ENCODE results near the gene EYS.
"Not testable (repeated sequence)": the region's sequence is repeated elsewhere in the genome, so short reads cannot be mapped to it uniquely, and the experiment has no call there.

EYS gene

DNA sequence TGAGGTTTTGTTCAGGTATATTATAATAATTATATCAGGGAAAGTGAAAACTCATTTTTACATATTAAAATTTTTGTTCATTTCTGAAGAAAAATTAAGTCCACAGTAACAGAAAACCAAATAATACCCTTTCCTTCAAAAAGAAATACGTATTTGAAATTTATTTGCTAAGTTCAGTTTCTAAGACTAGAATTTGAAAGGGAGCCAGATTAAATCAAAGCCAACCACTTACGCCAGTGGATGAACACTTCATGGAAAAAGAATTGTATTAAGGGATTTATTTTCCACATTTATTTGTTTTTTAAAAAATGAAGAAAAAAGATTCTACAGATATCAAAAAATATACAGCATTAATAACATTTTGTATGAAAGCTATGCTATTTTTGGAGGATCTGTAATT lies 654.4 kb downstream of the EYS start:
- DNase-seq (ENCODE audit: low read depth): no peak
- TF ChIP-seq, protein P1, sequence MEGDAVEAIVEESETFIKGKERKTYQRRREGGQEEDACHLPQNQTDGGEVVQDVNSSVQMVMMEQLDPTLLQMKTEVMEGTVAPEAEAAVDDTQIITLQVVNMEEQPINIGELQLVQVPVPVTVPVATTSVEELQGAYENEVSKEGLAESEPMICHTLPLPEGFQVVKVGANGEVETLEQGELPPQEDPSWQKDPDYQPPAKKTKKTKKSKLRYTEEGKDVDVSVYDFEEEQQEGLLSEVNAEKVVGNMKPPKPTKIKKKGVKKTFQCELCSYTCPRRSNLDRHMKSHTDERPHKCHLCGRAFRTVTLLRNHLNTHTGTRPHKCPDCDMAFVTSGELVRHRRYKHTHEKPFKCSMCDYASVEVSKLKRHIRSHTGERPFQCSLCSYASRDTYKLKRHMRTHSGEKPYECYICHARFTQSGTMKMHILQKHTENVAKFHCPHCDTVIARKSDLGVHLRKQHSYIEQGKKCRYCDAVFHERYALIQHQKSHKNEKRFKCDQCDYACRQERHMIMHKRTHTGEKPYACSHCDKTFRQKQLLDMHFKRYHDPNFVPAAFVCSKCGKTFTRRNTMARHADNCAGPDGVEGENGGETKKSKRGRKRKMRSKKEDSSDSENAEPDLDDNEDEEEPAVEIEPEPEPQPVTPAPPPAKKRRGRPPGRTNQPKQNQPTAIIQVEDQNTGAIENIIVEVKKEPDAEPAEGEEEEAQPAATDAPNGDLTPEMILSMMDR (conservative IDR thresholded peaks at IDR 0.05; ENCODE audit: control insufficient read depth, insufficient read depth, low read depth, low read length): no peak
- no peak overlapping the region for H3K4me3 ChIP-seq (ENCODE audit: control insufficient read depth, low read depth, low read length)

- TF ChIP-seq, protein P1 (conservative IDR thresholded peaks at IDR 0.05; ENCODE audit: control insufficient read depth, insufficient read depth, low read depth, low read length): no peak
- no peak overlapping the region for H3K4me3 ChIP-seq (ENCODE audit: control insufficient read depth, low read depth, low read length)
- DNase-seq (ENCODE audit: low read depth): no peak
Measured at GRCh38 chr6:65045801-65046200, 661.2 kb downstream of the EYS start.

- TF ChIP-seq, protein P1 (conservative IDR thresholded peaks at IDR 0.05; ENCODE audit: control insufficient read depth, insufficient read depth, low read depth, low read length): no peak
- no peak for DNase-seq (ENCODE audit: low read depth)
- H3K4me3 ChIP-seq (ENCODE audit: control insufficient read depth, low read depth, low read length): no peak overlapping the region
Measured at GRCh38 chr6:65014006-65014405, 693.0 kb downstream of the EYS start.

DNA sequence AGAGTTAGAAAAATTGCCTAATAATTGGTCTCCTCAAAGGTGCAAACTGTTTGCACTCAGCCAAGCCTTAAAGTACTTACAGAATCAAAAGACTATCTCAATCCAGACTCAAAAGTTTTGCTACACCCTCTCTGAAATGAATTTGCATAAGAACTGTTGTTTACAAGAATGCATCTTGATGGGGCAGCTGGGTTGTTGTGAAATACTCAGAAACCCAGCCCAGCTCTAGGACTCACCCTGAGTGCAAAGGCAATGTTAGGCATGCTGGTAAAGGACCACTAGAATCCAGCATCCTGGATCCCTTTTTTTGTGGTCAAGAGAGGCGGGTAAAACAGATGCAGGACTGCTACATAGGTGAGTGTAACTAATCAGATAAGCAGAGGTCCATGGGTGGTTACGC lies 700.2 kb downstream of the EYS start:
- no peak overlapping the region for H3K4me3 ChIP-seq (ENCODE audit: control insufficient read depth, low read depth, low read length)
- no peak for DNase-seq (ENCODE audit: low read depth)
- TF ChIP-seq, protein P1 (conservative IDR thresholded peaks at IDR 0.05; ENCODE audit: control insufficient read depth, insufficient read depth, low read depth, low read length): no peak

DNA sequence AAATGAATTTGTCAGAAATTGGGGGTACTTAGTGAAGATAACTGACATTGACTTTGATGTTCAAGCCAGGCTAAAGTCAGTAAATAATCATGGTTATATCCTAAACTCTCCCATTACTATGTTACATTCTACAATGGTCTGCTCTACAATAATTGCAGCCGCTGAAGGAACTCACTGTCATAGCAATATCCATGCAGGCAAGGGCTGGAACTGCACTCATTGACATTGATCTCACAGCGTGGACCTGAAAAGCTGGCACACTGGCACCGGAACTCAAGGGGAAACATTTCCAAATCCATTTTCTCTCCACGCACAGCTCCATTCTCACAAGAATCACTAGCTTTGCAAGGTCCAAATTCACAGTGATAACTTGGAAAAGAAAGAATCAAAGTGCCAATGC lies 702.7 kb downstream of the EYS start:
- TF ChIP-seq, protein P1 (conservative IDR thresholded peaks at IDR 0.05; ENCODE audit: control insufficient read depth, insufficient read depth, low read depth, low read length): no peak
- DNase-seq (ENCODE audit: low read depth): no peak
- no peak overlapping the region for H3K4me3 ChIP-seq (ENCODE audit: control insufficient read depth, low read depth, low read length)

DNA sequence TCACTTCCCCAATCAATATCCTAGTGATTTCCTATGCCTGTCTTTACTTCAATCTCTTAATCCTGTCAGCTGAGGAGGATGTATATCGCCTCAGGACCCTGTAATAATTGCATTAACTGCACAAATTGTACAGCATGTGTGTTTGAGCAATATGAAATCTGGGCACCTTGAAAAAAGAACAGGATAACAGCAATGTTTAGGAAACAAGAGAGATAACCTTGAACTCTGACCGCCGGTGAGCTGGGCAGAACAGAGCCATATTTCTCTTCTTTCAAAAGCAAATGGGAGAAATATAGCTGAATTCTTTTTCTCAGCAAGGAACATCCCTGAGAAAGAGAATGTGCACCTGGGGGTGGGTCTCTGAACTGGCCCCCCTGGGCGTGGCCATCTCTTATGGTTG lies 704.1 kb downstream of the EYS start:
- H3K4me3 ChIP-seq (ENCODE audit: control insufficient read depth, low read depth, low read length); DNase-seq (ENCODE audit: low read depth): not testable (repeated sequence)

DNA sequence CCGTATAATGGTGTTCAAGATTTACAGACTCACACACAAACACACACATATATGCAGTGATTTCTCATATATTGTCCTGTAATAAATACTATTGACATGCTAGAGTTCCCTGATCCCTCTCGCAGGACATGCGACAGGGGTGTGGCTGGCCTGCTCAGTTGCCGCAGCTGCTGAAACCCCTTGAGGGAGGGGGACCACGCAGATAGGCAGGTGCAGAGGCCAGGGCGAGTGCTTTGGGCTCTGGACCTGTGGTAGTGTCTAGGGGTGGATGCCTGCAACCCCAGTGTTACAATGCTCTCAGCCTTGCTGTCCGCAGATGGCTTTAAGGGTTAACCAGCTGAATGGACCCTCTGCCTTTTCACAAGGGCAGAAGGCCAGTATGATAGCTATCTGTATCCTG lies 706.2 kb downstream of the EYS start:
- DNase-seq (ENCODE audit: low read depth): no peak
- TF ChIP-seq, protein P1 (conservative IDR thresholded peaks at IDR 0.05; ENCODE audit: control insufficient read depth, insufficient read depth, low read depth, low read length): no peak
- H3K4me3 ChIP-seq (ENCODE audit: control insufficient read depth, low read depth, low read length): no peak overlapping the region

Data from fibroblast of mammary gland (primary cell).